NCI-H748 (cell line): Measurements from ENCODE around the gene OR4M2.
"Not testable (repeated sequence)": the region's sequence is repeated elsewhere in the genome, so short reads cannot be mapped to it uniquely, and the experiment has no call there.

Source experiments
- DNase-seq: peaks from one replicate; lab custom pipeline; 2025; ENCODE audit not compliant: unreplicated experiment; lab: John Stamatoyannopoulos, UW

The OR4M2 gene, protein sequence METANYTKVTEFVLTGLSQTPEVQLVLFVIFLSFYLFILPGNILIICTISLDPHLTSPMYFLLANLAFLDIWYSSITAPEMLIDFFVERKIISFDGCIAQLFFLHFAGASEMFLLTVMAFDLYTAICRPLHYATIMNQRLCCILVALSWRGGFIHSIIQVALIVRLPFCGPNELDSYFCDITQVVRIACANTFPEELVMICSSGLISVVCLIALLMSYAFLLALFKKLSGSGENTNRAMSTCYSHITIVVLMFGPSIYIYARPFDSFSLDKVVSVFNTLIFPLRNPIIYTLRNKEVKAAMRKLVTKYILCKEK

GRCh38 chr15:22080227-22080626 lies at the start of gene OR4M2:
Gene OR4M2, plus strand, starts transcription at chr15:22080527. Its CDS starts 98 bp downstream, at chr15:22080625.
- not testable (repeated sequence) for DNase-seq

DNA sequence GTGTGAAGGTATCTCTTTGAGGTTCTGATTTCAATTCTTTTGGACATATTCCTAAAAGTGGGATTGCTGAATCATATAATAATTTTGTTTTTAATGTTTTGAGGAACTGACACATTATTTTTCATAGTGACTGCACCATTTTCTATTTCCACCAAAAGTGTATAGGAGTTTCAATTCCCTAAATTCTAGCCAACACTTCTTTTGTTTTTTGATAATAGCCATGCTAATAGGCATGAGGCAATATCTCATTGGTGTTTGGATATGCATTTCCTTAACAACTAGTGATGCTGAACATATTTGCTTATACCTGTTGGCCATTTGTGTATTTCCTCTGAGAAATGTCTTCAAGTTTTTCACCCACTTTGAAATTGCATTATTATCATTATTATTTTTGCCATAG lies 11.1 kb upstream of the OR4M2 start:
- DNase-seq, result not testable (repeated sequence)

- not testable (repeated sequence) for DNase-seq
These were observed 1.1 kb downstream of the OR4M2 start for GRCh38 chr15:22081386-22081785.

DNA sequence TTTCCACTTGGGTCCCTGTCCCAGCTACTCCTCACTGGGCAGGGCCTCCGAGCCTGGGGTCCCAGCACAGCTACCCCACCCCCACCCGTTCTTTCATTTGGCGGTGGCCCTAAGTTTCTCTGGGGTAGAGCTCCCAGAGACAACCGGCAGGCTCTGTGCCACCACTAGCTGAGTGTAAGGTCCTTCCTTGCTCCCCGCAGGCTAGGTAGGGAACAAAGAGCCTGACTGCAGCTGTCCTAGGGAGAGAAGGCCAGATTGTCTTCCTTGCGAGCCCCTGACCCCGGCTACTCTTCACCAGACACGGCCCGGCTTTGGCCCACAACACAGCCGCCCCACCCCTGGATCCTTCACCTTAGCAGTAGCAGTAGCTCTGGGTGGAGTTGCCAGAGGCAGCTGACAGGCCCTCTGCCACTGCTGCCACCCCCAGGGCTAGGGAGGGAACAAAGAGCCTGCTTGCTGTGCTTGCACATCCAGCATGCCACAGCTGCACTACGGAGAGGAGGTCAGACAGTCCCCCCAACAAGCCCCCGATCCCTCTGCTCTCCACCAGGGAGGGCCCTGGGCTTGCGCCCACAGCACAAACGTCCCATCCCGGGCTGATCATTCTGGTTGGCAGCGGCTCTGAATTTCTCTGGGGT lies 18.4 kb downstream of the OR4M2 start:
- not testable (repeated sequence) for DNase-seq

DNA sequence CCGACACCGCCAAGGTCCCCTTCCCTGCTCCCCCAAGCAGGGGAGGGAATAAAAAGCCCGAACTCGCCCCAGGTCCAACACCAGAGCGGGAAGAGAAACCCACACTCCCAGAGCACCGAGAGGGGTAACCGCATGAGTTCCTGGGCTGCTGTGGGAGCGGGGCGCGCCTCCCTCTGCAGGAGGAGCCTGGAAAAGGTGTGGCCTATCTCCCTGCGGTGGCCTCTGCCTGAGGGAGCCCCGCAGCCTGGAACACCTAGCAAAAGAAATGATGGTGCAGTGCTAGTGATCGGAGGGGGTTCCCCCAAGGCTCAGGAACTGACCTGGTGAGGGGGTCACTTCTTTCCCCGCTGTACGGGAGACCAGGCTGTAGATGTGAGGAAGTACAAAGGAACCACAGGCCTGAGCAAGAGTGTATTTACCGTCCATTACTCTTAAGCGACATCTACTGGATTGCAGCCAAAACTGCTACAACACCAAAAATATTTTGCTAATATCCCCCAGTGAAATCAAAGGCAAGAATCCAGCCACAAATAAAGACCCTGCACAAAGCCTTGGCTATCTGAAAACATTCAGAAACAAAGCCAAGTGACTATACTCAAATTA lies 19.1 kb downstream of the OR4M2 start:
- not testable (repeated sequence) for DNase-seq

- DNase-seq, result not testable (repeated sequence)
These were observed 41.7 kb downstream of the OR4M2 start for GRCh38 chr15:22122033-22122432.
